ENCODE results near the gene SLC48A1.

DNA sequence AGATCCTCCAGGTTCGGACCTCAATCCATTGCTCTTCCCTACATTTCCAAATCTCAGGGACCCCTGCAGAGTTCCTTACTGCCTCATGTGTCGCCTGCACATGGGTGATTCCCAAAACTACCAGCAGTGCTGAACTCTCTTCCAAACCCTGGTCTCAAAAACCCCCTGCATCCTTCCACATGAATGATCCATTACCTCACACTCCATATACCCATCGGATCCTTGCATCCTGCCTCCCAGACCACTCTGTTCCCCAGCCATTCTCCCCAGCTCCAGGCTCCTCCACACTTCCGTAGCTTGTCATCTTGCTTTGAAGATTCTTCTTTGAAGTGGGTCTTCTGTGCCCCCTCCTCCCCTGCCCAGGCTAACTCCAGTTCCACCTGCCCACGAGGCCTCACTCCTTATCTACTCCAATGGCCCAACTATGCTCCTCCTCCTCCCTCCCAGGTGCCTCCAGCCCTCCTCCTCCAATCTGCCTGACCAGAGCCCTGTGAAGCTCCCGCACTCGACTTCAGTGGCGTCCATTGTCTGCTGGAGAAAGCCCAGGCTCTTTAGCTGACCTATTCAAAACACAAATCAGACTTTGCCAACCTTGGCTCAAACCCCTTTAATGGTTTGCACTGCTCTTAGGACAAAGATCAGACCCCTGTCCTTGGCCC lies 28.1 kb upstream of the SLC48A1 start:
- TF ChIP-seq POLR2A (IDR thresholded peaks at IDR 0.05; ENCODE audit: low read depth, low read length) = no peak
- TF ChIP-seq, protein P1, sequence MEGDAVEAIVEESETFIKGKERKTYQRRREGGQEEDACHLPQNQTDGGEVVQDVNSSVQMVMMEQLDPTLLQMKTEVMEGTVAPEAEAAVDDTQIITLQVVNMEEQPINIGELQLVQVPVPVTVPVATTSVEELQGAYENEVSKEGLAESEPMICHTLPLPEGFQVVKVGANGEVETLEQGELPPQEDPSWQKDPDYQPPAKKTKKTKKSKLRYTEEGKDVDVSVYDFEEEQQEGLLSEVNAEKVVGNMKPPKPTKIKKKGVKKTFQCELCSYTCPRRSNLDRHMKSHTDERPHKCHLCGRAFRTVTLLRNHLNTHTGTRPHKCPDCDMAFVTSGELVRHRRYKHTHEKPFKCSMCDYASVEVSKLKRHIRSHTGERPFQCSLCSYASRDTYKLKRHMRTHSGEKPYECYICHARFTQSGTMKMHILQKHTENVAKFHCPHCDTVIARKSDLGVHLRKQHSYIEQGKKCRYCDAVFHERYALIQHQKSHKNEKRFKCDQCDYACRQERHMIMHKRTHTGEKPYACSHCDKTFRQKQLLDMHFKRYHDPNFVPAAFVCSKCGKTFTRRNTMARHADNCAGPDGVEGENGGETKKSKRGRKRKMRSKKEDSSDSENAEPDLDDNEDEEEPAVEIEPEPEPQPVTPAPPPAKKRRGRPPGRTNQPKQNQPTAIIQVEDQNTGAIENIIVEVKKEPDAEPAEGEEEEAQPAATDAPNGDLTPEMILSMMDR (IDR thresholded peaks at IDR 0.05; ENCODE audit: extremely low read depth in 1 of 2, insufficient read depth in 1 of 2, low read depth in 1 of 2, low read length in 2 of 2) = no peak
- no peak for TF ChIP-seq POLR2AphosphoS5 (IDR thresholded peaks at IDR 0.05; ENCODE audit: insufficient read depth, low read depth, low read length)
- no peak for TF ChIP-seq EZH2 (IDR thresholded peaks at IDR 0.05; ENCODE audit: borderline replicate concordance, low read depth, low read length, severe bottlenecking)
- TF ChIP-seq, protein P2, sequence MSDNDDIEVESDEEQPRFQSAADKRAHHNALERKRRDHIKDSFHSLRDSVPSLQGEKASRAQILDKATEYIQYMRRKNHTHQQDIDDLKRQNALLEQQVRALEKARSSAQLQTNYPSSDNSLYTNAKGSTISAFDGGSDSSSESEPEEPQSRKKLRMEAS (IDR thresholded peaks at IDR 0.05; ENCODE audit: insufficient read depth, insufficient read length) = no peak
- no peak for TF ChIP-seq MYC (IDR thresholded peaks at IDR 0.05; ENCODE audit: low read depth, low read length)
- TF ChIP-seq GATA2 (IDR thresholded peaks at IDR 0.05; ENCODE audit: insufficient read depth, insufficient read length, low read depth, low read length) = no peak

All from endothelial cell of umbilical vein (primary cell).